Measurements from ENCODE around the gene NMUR1. TPM values are rescaled to one million over a fixed set of nuclear protein-coding genes. Genes with fewer than 3 reads are reported as not detected.

NMUR1 gene
- polyA plus RNA-seq, 1 experiment: not detected

DNA sequence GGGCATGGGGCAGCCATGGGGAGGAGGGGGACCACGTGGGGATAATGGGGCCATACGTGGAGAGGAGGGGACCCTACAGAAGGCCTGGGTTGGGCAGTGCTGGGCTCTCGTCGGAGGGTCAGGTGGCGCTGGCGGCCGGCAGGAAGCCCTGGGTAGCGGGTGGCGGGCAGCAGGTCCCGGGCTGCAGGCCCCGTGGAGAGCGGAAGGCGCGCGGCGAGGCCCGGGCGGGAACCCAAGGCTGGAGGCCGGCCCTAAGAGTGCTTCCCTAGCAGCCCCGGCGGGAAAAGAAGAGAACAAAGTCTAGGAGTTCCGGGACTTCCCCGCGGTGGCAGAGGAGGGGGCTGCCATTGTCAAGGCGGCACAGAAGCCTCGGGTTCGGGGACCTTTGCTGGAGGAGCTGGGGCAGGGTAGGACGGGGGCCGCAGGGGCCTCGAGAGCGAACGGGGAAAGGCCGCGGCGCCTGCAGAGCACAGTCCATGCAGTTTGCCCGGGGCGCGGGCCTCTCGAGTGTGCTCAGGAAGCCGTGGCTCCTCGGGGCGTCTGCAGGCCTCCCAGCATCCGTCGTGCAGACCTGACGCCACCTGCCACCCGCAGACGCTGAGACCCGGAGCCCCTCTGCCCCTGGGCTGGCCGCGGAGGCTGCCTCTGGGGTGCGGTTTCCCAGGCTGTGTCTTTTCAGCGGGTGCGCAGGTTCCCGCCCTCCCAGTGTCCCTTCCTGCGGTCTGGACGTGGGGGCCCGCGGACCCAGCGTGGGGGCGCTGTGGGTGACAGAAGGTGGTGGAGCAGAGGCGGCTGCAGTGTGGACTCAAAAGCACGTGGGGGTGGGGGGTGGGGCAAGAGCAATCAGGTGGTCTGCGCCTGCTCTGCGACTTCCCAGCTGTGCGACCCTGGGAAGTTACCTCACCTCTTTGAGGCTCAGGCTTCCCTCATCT lies 46.6 kb downstream of the NMUR1 start:
- TF ChIP-seq CTCF (IDR thresholded peaks at IDR 0.05; ENCODE audit: low read depth, low read length): no peak
- Histone ChIP-seq H3K27ac (ENCODE audit: low read depth, low read length) (no peak overlapping the region), H3K9me3 (ENCODE audit: control insufficient read depth, insufficient read depth, low read length) (peaks cover 4% of the 10 kb centered on the region; the same call in 1 of the 2 replicates), H3K27me3 (ENCODE audit: control insufficient read depth, insufficient read depth, low read length) (peaks cover 4% of the 10 kb centered on the region), H3K4me3 (ENCODE audit: low read depth, low read length) (0 out of 2 replicates have a peak overlapping the region, but pooled peaks have one; percentile 17)
- no peak for DNase-seq (ENCODE audit: low read depth, low spot score)
- CTCF ChIA-PET: interaction anchor here (0.7 to 3.9 kb wide), 14 partner anchors 8 to 118 kb away, joined by 3 to 87 read pairs (median 8); partner anchors contain the start of gene NCL
- POLR2A ChIA-PET: interaction anchor here (1.5 kb wide), 1 partner anchor 20 kb away, joined by 10 read pairs; the partner anchor contains the start of gene NCL

GRCh38 chr2:231482806-231483391 lies 47.3 kb downstream of the NMUR1 start:
- POLR2A ChIA-PET: interaction anchor here (1.5 kb wide), 1 partner anchor 19 kb away, joined by 10 read pairs; the partner anchor contains the start of gene NCL
- peaks cover 6% of the 10 kb centered on the region for H3K27me3 ChIP-seq (ENCODE audit: control insufficient read depth, insufficient read depth, low read length)

GRCh38 chr2:231480781-231481180 lies 49.5 kb downstream of the NMUR1 start:
- ChIA-PET POLR2A (interaction anchor here (0.6 to 1.6 kb wide), 2 partner anchors 17 to 37 kb away, joined by 8 to 13 read pairs; partner anchors contain the start of gene NCL), CTCF (interaction anchor here (1.2 to 3.9 kb wide), 4 partner anchors 19 to 81 kb away, joined by 3 to 87 read pairs (median 14); no protein-coding TSS in a partner anchor)
- Histone ChIP-seq H3K9me3 (ENCODE audit: control insufficient read depth, insufficient read depth, low read length) (peaks cover 4% of the 10 kb centered on the region; the same call in 1 of the 2 replicates), H3K4me3 (ENCODE audit: low read depth, low read length) (no peak overlapping the region), H3K27me3 (ENCODE audit: control insufficient read depth, insufficient read depth, low read length) (peaks cover 4% of the 10 kb centered on the region), H3K27ac (ENCODE audit: low read depth, low read length) (no peak overlapping the region)
- TF ChIP-seq CTCF (IDR thresholded peaks at IDR 0.05; ENCODE audit: low read depth, low read length): no peak
- no peak for DNase-seq (ENCODE audit: low read depth, low spot score)

More at GRCh38 chr2:231482806-231483391, 47.3 kb downstream of the NMUR1 start:
- no peak for DNase-seq (ENCODE audit: low read depth, low spot score)
- CTCF ChIA-PET: interaction anchor here (0.6 to 3.9 kb wide), 20 partner anchors 9 to 209 kb away, joined by 3 to 87 read pairs (median 6); partner anchors contain the start of gene NCL
- peak; percentile 89 for TF ChIP-seq CTCF (IDR thresholded peaks at IDR 0.05; ENCODE audit: low read depth, low read length)
- Histone ChIP-seq H3K4me3 (ENCODE audit: low read depth, low read length) (peak overlapping the region; percentile 17; the same call in 1 of the 2 replicates), H3K9me3 (ENCODE audit: control insufficient read depth, insufficient read depth, low read length) (peaks cover 4% of the 10 kb centered on the region; the same call in 1 of the 2 replicates), H3K27ac (ENCODE audit: low read depth, low read length) (no peak overlapping the region)

GRCh38 chr2:231479455-231479854 lies 50.8 kb downstream of the NMUR1 start:
- peaks cover 4% of the 10 kb centered on the region for H3K27me3 ChIP-seq (ENCODE audit: control insufficient read depth, insufficient read depth, low read length)
- CTCF ChIA-PET: interaction anchor here (0.6 to 3.9 kb wide), 4 partner anchors 38 to 122 kb away, joined by 3 to 15 read pairs (median 3); no protein-coding TSS in a partner anchor
- no peak for TF ChIP-seq CTCF (IDR thresholded peaks at IDR 0.05; ENCODE audit: low read depth, low read length)
- POLR2A ChIA-PET: no interaction called here
- H3K9me3 ChIP-seq (ENCODE audit: control insufficient read depth, insufficient read depth, low read length): peaks cover 4% of the 10 kb centered on the region; the same call in 1 of the 2 replicates
- H3K4me3 ChIP-seq (ENCODE audit: low read depth, low read length): no peak overlapping the region
- H3K27ac ChIP-seq (ENCODE audit: low read depth, low read length): no peak overlapping the region
- no peak for DNase-seq (ENCODE audit: low read depth, low spot score)
